K562 (cell line): ENCODE results near the gene MEFV. TPM values are rescaled to one million over a fixed set of nuclear protein-coding genes. Genes with fewer than 3 reads are reported as not detected.
A peak's percentile ranks its signal among the peaks of the same experiment; 100 is the strongest.

Experiments
- BCOR ChIP-seq: fragments of 450-650 bp; IDR thresholded peaks from 2 replicates; pipeline ENCODE4 v1.6.1; 2016
- CBFA2T3 ChIP-seq: fragments of 450-650 bp; IDR thresholded peaks from 2 replicates; pipeline ENCODE4 v1.6.1; 2017
- DPF2 ChIP-seq: fragments of 450-650 bp; IDR thresholded peaks from 2 replicates; pipeline ENCODE4 v1.6.1; 2016
- FOXJ3 ChIP-seq: sonication (generic); formaldehyde crosslinking; IDR thresholded peaks from 2 replicates; pipeline ENCODE4 v1.4.0; 2020; ENCODE audit warnings: mild to moderate bottlenecking, missing genetic modification reagents
- HDAC1 ChIP-seq, 2 experiments: fragments of 450-650 bp; IDR thresholded peaks; 2 replicates each; pipeline ENCODE4 v1.6.1; 2016 to 2017; ENCODE audit warnings: inconsistent platforms in 1 of 2, mild to moderate bottlenecking in 1 of 2, moderate library complexity in 1 of 2
- KDM1A ChIP-seq, 2 experiments: fragments of 450-650 bp; IDR thresholded peaks; 2 replicates each; pipeline ENCODE4 v1.6.1; 2016; ENCODE audit warnings: mild to moderate bottlenecking in 2 of 2
- MTA2 ChIP-seq: fragments of 450-650 bp; IDR thresholded peaks from 2 replicates; pipeline ENCODE4 v1.6.1; 2016; ENCODE audit warnings: low read depth
- MTA3 ChIP-seq: fragments of 450-650 bp; formaldehyde crosslinking; IDR thresholded peaks from 2 replicates; pipeline ENCODE4 v1.6.1; 2017; ENCODE audit warnings: mild to moderate bottlenecking, borderline replicate concordance
- NFIC ChIP-seq: fragments of 450-650 bp; IDR thresholded peaks from 2 replicates; pipeline ENCODE4 v1.6.1; 2017; ENCODE audit warnings: mild to moderate bottlenecking, inconsistent platforms
- SMARCA4 ChIP-seq: fragments of 450-650 bp; IDR thresholded peaks from 2 replicates; pipeline ENCODE4 v1.6.1; 2016
- SMARCE1 ChIP-seq: fragments of 450-650 bp; IDR thresholded peaks from 2 replicates; pipeline ENCODE4 v1.7.1; 2016; ENCODE audit warnings: mild to moderate bottlenecking
- TAL1 ChIP-seq: fragments of 450-650 bp; IDR thresholded peaks from 2 replicates; pipeline ENCODE4 v1.6.1; 2016; ENCODE audit warnings: mild to moderate bottlenecking
- TCF3 ChIP-seq: sonication (generic); formaldehyde crosslinking; IDR thresholded peaks from 2 replicates; pipeline ENCODE4 v1.4.0; 2020; ENCODE audit warnings: mild to moderate bottlenecking, missing genetic modification reagents
- ZNF79 ChIP-seq: fragments of 250-450 bp; sonication (Bioruptor Pico); IDR thresholded peaks from 2 replicates; pipeline ENCODE4 v1.4.0; 2020; ENCODE audit warnings: low read depth, mild to moderate bottlenecking, moderate library complexity
- polyA plus RNA-seq, 8 experiments: library from polyadenylated mRNA; depleted of rRNA in 4 of 8; stranded (reverse) in 5 of 8; unstranded in 3 of 8; fragments of >200 nt; fragmentation: Nextera tagmentation in 2 of 8; fragmentation: Illumina TruSeq in 1 of 8; extraction: Ambion mirVana in 2 of 8; extraction: Trizol in 1 of 8; gene quantifications; 2 replicates each; pipeline versions ENCODE4 v1.2.1 to v1.2.3, GENCODE V29; 2011 to 2014; ENCODE audit warnings: inconsistent platforms in 1 of 8, missing spikeins in 1 of 8
- total RNA-seq, 7 experiments: library from RNA; depleted of rRNA in 6 of 7; stranded (reverse); fragments of >200 nt in 6 of 7; fragmentation: Illumina TruSeq in 2 of 7; extraction: Trizol in 2 of 7; gene quantifications; 2 replicates each; pipeline versions ENCODE4 v1.2.1 to v1.2.3, GENCODE V29; 2011 to 2021; ENCODE audit warnings: low replicate concordance in 1 of 7
- TF ChIP-seq, protein P1 (sequence below), 2 experiments: fragments of 450-650 bp in 1 of 2; sonication (generic) in 1 of 2; formaldehyde crosslinking in 1 of 2; IDR thresholded peaks; 2 replicates each; pipeline versions ENCODE4 v1.7.1 to v1.9.0; 2016 to 2022; ENCODE audit warnings: inconsistent platforms in 1 of 2, mild to moderate bottlenecking in 1 of 2, missing genetic modification reagents in 1 of 2
- TF ChIP-seq, protein P2 (sequence below): fragments of 450-650 bp; IDR thresholded peaks from 2 replicates; pipeline ENCODE4 v1.6.1; 2016
- TF ChIP-seq, protein P3 (sequence below), 2 experiments: fragments of 200-800 bp in 1 of 2; sonication (Bioruptor generic) in 1 of 2; sonication (generic) in 1 of 2; formaldehyde crosslinking in 1 of 2; IDR thresholded peaks in 1 of 2; conservative IDR thresholded peaks in 1 of 2; 2 replicates each; pipeline versions ENCODE4 v1.5.0 to v1.6.1; 2016 to 2020; ENCODE audit warnings: missing compliant biosample characterization in 1 of 2, missing genetic modification characterization in 1 of 2, missing genetic modification reagents in 1 of 2

The MEFV gene
- total and polyA plus RNA-seq, 9 of the 15 experiments (the other 6 are each of a cell fraction or from before 2014, with no cell fraction given) = 0.14 TPM; not detected in 8

- TF ChIP-seq MTA3 (0 out of 2 replicates have a peak, but pooled peaks have one; percentile 23), KDM1A (IDR thresholded peaks at IDR 0.05) (peak; percentile 89 to 92), FOXJ3 (no peak), CBFA2T3 (peak; percentile 89), SMARCE1 (0 out of 2 replicates have a peak, but pooled peaks have one; percentile 24), TAL1 (peak; percentile 77), BCOR (peak; percentile 29; the same call in 1 of the 2 replicates), TCF3 (CRISPR knock-in tag) (peak; percentile 61; the same call in 1 of the 2 replicates), ZNF79 (CRISPR knock-in tag) (no peak), SMARCA4 (peak; percentile 34; the same call in 1 of the 2 replicates), MTA2 (peak; percentile 54), NFIC (peak; percentile 97), HDAC1 (IDR thresholded peaks at IDR 0.05) (peak in 1 of 2 experiments; percentile 47; a peak in 1 of 4 replicates), DPF2 (peak; percentile 61)
- TF ChIP-seq, protein P1, sequence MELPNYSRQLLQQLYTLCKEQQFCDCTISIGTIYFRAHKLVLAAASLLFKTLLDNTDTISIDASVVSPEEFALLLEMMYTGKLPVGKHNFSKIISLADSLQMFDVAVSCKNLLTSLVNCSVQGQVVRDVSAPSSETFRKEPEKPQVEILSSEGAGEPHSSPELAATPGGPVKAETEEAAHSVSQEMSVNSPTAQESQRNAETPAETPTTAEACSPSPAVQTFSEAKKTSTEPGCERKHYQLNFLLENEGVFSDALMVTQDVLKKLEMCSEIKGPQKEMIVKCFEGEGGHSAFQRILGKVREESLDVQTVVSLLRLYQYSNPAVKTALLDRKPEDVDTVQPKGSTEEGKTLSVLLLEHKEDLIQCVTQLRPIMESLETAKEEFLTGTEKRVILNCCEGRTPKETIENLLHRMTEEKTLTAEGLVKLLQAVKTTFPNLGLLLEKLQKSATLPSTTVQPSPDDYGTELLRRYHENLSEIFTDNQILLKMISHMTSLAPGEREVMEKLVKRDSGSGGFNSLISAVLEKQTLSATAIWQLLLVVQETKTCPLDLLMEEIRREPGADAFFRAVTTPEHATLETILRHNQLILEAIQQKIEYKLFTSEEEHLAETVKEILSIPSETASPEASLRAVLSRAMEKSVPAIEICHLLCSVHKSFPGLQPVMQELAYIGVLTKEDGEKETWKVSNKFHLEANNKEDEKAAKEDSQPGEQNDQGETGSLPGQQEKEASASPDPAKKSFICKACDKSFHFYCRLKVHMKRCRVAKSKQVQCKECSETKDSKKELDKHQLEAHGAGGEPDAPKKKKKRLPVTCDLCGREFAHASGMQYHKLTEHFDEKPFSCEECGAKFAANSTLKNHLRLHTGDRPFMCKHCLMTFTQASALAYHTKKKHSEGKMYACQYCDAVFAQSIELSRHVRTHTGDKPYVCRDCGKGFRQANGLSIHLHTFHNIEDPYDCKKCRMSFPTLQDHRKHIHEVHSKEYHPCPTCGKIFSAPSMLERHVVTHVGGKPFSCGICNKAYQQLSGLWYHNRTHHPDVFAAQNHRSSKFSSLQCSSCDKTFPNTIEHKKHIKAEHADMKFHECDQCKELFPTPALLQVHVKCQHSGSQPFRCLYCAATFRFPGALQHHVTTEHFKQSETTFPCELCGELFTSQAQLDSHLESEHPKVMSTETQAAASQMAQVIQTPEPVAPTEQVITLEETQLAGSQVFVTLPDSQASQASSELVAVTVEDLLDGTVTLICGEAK (IDR thresholded peaks at IDR 0.05) = no peak
- TF ChIP-seq, protein P1 (CRISPR knock-in tag; IDR thresholded peaks at IDR 0.05) = no peak
- TF ChIP-seq, protein P2, sequence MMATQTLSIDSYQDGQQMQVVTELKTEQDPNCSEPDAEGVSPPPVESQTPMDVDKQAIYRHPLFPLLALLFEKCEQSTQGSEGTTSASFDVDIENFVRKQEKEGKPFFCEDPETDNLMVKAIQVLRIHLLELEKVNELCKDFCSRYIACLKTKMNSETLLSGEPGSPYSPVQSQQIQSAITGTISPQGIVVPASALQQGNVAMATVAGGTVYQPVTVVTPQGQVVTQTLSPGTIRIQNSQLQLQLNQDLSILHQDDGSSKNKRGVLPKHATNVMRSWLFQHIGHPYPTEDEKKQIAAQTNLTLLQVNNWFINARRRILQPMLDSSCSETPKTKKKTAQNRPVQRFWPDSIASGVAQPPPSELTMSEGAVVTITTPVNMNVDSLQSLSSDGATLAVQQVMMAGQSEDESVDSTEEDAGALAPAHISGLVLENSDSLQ = peak; percentile 75
- TF ChIP-seq, protein P3, sequence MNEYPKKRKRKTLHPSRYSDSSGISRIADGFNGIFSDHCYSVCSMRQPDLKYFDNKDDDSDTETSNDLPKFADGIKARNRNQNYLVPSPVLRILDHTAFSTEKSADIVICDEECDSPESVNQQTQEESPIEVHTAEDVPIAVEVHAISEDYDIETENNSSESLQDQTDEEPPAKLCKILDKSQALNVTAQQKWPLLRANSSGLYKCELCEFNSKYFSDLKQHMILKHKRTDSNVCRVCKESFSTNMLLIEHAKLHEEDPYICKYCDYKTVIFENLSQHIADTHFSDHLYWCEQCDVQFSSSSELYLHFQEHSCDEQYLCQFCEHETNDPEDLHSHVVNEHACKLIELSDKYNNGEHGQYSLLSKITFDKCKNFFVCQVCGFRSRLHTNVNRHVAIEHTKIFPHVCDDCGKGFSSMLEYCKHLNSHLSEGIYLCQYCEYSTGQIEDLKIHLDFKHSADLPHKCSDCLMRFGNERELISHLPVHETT (CRISPR knock-in tag; conservative IDR thresholded peaks at IDR 0.05 in 1 of 2, IDR thresholded peaks at IDR 0.05 in 1 of 2) = no peak
- TF ChIP-seq, all 486 proteins: peak for 22
These were observed 61.6 kb downstream of the MEFV start (continued) for GRCh38 chr16:3194792-3195191.
